Right ventricle myocardium inferior (tissue), 1 donor: ENCODE results near the gene DYSF. TPM values are rescaled to one million over a fixed set of nuclear protein-coding genes. Genes with fewer than 3 reads are reported as not detected.
"Not testable (repeated sequence)": the region's sequence is repeated elsewhere in the genome, so short reads cannot be mapped to it uniquely, and the experiment has no call there.

Experiments
- ATAC-seq: fragments of 200-7000 bp; cut with Tn5 transposase; one replicate; pipeline ENCODE4 v1.9.1; 2020; ENCODE audit warnings: mild to moderate bottlenecking, moderate library complexity
- DNase-seq: peaks from one replicate; pipeline ENCODE4 v3.0.0; 2021; ENCODE audit errors: missing footprints
- intact Hi-C: fragments of 100-400 bp; cut with DNase I; formaldehyde crosslinking; loops from one replicate; pipeline ENCODE4 v1.11.0; 2022
- long read RNA-seq: library from polyadenylated mRNA; unstranded; transcript quantifications from one replicate; pipeline ENCODE4 v2.0.0, GENCODE V29; 2021
- total RNA-seq: library from RNA; stranded (reverse); fragmentation: NEBNext Ultra II Directional; extraction: Animal tissue kit (Norgen Biotek cat#: 25700); gene quantifications from one replicate; pipeline ENCODE4 v1.2.1, GENCODE V29; 2021
- donor health status: DM: no; HTN: yes; CAD: no; lungs with severe emphysema.

DYSF gene
- 57.8 TPM for total RNA-seq
- long read RNA-seq, full-length matches to known transcripts = 2 of 24 reads
- long read RNA-seq, partial matches to known transcripts = 15 of 24 reads
- long read RNA-seq, other reads (novel, unspliced or antisense) = 7 of 24 reads

GRCh38 chr2:71453404-71454220 is at the start of gene DYSF:
Gene DYSF (plus strand): TSS chr2:71453561.
- ATAC-seq (peak; percentile 70), DNase-seq (peak; percentile 91)
- intact Hi-C loops = no loop called here

GRCh38 chr2:71409611-71410010 is 43.8 kb upstream of the DYSF start:
- no peak for ATAC-seq
- DNase-seq = no peak
- intact Hi-C loops = no loop called here

DNA sequence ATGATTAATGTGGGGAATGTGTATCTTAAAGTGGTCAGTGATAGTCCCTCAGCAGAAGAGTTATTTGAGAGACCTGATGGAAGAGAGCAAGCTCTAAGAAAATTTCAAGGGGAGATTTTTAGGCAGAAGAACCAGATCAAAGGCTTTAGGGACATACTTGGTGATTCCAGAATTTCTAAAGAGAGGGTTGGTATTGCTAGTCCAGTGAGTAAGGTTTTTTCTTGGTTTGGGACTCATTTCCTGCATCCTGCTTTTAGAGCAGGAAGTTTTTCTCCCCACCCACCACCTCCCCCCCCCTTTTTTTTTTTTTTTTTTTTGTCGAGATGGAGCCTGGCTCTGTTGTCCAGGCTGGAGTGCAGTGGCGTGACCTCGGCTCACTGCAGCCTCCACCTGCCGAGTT is 42.7 kb upstream of the DYSF start:
- ATAC-seq (no peak), DNase-seq (no peak)
- intact Hi-C loops = no loop called here

GRCh38 chr2:71416866-71417265 is 36.5 kb upstream of the DYSF start:
- ATAC-seq, intact Hi-C loops, DNase-seq: not testable (repeated sequence)

DNA sequence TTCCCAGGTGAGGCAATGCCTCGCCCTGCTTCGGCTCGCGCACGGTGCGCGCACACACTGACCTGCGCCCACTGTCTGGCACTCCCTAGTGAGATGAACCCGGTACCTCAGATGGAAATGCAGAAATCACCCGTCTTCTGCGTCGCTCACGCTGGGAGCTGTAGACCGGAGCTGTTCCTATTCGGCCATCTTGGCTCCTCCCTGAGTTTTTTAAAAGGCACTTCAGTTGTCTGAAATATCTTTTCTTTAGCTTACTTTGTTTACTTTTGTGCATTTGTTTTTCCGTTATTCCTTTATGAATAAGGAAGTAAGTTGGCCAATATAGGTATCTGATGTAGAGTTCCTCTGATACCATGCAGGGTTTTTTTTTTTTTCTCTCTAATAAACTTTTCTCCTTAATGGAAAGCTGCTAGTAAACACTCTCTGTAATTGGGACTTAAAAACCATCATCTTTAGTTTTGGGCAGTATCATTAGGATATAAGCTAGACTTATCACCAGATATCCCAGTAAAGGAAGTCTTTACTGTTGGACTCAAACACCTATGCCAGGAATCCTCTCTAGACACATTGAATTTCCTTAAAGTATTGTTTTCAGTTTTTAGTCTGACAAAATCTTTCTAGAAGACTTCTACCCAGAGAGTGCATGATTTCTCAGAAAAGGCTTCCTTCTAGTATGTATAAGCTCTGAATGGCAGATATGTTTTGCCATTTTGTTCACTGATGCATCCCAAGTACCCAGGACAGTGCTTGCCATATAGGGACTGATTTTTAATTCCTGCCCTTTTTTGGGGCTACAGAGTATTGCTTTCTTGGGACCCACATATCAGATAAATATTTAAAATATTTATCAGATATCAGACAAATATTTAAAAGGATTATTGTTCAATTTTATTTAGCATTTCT is 35.8 kb upstream of the DYSF start:
- no peak for ATAC-seq
- intact Hi-C loops = no loop called here
- DNase-seq = no peak

GRCh38 chr2:71419145-71419544 is 34.2 kb upstream of the DYSF start:
- ATAC-seq (no peak), DNase-seq (no peak)
- intact Hi-C loops = no loop called here

- ATAC-seq (no peak), DNase-seq (no peak)
- intact Hi-C loops = no loop called here
Observed at GRCh38 chr2:71419976-71420375, 33.4 kb upstream of the DYSF start.

DNA sequence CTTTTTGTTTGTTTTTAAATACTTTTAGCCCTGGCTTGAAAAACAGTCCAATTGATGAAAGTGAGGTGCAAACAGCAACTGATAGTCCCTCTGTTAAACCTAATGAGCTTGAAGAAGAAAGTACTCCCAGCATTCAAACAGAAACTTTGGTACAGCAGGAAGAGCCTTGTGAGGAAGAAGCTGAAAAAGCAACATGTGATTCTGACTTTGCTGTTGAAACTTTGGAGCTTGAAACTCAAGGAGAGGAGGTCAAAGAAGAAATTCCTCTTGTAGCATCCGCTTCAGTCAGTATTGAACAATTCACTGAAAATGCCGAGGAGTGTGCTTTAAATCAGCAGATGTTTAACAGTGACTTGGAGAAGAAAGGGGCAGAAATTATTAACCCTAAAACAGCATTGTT is 30.6 kb upstream of the DYSF start:
- intact Hi-C loops = no loop called here

DNA sequence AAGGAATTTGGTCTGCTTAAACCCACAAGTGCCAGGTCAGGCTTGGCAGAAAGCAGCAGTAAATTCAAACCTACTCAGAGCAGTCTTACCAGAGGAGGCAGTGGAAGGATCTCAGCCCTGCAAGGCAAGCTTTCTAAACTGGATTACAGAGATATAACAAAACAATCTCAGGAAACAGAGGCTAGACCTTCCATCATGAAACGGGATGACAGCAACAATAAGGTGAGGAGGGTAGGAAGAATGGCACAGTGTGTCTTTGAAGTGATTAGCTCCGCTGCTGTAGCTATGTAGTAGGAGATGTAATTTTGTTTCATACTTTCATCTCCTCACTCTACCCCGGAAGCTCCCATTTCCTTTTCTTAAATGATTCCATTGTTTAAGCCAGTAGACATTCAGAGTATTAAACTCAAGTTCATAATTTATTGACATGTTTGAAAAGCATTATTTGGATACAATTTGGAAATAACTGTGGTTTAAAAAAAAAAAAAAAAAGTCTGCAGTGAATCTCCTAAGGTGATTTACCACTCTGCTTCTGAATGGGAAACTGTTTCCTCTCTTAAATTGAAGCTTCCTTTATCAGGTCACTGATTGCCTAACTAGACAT is 29.4 kb upstream of the DYSF start:
- DNase-seq = no peak
- ATAC-seq = no peak
- intact Hi-C loops = no loop called here

More for the DNA sequence above, 30.6 kb upstream of the DYSF start:
- ATAC-seq = no peak
- DNase-seq = no peak

- ATAC-seq (no peak), DNase-seq (no peak)
- intact Hi-C loops = no loop called here
Observed at GRCh38 chr2:71426721-71427120, 26.6 kb upstream of the DYSF start.

DNA sequence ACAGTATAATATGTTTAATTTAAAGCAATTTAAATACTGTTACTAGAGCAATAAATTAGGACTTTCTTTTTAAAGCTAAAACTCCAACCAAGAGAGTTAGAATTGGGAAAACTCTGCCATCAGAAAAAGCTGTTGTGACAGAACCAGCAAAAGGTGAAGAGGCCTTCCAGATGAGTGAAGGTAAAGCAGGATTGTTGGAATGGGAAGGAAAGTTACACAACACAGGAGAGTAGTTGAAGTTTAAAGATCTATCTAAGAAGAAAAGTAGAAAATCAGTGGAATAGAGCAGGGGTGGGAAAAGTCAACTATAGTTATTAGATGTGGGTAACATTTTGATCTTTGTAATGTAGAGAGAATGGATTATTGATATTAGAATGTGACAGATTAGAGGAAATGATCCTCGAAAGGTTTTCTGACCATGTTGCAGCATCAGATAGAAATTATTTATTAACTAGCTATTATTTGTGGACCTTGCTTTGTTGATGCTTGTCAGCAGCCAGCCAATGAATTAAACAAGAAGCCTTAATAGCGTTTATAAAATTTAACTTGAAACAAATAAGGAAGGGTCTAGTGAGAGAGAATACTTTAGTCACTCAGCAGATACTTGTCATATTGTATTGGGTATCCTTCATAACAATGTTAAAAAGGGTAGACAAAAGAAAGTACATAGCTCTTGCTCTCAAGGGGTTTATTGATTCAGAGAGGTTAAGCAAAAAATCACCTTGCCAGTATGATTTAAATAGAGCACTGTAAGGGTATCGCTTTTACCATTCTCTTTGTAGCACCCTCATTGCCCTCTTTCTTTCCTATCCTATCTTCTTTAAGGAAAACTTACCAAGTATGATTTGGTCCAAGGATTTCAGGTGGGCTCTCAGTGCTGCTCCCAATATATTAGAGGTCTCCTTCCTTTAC is 24.6 kb upstream of the DYSF start:
- intact Hi-C loops = no loop called here
- no peak for ATAC-seq
- DNase-seq = no peak

DNA sequence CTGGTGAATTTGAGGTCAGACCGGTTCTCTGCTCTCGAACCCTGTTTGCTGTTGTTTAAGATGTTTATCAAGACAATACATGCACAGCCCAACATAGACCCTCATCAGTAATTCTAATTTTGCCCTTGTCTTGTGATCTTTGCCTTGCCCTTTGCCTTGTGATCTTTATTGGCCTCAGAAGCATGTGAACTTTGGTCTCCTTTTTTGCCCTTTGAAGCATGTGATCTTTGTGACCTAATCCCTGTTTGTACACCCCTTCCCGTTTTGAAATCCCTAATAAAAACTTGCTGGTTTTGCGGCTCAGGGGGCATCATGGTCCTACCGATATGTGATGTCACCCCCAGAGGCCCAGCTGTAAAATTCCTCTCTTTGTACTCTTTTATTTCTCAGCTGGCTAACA is 8.2 kb upstream of the DYSF start:
- intact Hi-C loops, DNase-seq, ATAC-seq: not testable (repeated sequence)

DNA sequence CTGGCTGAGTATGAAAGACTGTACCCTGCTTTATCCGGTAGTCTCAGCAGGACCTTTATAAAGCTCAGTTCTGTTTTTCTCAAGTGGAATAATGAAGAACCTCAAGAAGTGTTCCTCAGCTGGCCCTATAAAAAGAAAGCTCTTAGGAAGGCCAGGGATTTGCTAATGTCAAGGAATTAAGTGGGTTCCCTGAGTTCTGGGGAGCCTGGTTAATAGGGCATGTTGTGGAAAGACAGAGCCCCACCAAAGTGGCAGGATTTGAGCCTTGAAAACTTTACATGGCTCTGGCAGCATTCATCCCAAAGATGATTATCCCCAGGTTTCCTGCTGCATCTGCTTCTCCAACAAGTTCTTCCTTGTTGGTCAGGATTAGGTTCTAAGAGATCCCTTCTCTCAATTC is 6.9 kb upstream of the DYSF start:
- ATAC-seq (no peak), DNase-seq (no peak)
- intact Hi-C loops = no loop called here

DNA sequence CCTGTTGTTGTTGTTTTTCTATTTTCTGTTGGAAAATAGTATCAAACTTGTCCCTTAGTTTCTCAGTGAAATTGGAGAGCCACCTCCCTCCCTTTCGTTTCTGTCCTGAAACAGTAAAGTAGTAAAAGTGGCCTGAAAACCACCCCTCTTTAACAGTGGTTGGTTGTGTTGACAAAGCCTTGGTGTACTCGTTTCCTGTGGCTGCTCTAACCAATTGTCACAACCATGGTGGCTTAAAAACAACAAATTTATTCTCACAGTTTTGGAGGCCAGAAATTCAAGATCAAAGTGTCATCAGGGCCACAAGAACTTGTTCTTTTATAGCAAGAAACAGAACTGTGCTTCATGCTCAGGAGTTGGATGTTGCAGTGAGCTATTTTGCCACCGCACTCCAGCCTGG is 4.0 kb upstream of the DYSF start:
- intact Hi-C loops = no loop called here
- DNase-seq (no peak), ATAC-seq (no peak)

DNA sequence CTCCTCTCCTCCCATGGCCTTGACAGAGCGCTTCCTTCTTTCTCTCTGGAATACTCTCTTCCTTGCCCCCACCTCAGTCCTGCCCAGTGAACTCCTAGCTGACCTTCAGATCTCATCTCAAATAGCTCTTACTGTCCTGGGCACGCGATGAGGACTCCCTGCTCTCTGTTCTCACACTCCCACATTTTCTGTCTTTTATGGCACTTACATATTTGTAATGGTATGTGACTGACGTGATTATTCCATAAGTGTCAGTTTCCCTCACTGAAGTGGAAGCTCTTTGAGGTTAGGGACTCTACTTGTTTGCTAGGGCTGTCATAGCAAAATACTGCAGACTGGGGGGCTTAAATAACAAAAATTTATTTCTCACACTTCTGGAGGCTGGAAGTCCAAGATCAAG is 1.7 kb upstream of the DYSF start:
- ATAC-seq (no peak), DNase-seq (no peak)
- intact Hi-C loops = no loop called here

DNA sequence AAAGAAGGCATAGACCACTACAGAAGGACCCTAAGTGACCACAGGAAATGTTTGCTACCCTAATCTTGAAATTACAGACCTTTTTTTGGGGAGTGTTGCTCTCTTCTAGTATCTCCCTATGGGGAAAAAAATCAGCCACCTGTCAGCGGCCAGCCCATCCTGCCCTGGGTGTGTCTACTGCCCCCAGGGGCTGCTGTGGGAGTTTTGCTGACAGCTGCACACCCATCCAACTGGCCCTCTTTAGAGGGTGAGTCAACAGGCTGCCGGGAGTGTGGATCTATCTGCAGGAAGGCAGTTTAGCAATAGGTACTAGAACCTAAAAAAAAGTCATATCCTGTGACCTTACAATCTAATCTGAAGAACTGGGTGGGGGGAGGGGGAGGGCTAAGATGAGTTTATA is 796 bp upstream of the DYSF start:
- intact Hi-C loops = no loop called here
- ATAC-seq (peak; percentile 30), DNase-seq (no peak)

- peak; percentile 76 for ATAC-seq
- intact Hi-C loops = no loop called here
- DNase-seq = peak; percentile 83
Observed at GRCh38 chr2:71454221-71455010, 1.1 kb downstream of the DYSF start.
